GM21423 (cell line): Measurements from ENCODE around the gene NEURL4.
"Not testable (repeated sequence)": the region's sequence is repeated elsewhere in the genome, so short reads cannot be mapped to it uniquely, and the experiment has no call there.

Source experiments
- ATAC-seq: cut with Tn5 transposase; IDR thresholded peaks from one replicate; pipeline ENCODE4 v1.9.1; 2021; ENCODE audit warnings: mild to moderate bottlenecking, moderate library complexity; ENCODE audit not compliant: unreplicated experiment

The NEURL4 gene

GRCh38 chr17:7347630-7348477 is 18.7 kb upstream of the NEURL4 start:
- ATAC-seq, result no peak

GRCh38 chr17:7346761-7347614 is 17.9 kb upstream of the NEURL4 start:
- no peak for ATAC-seq

GRCh38 chr17:7343250-7343649 is 14.1 kb upstream of the NEURL4 start:
- ATAC-seq, result no peak

- no peak for ATAC-seq
These were observed 12.7 kb upstream of the NEURL4 start for GRCh38 chr17:7341842-7342241.

- no peak for ATAC-seq
These were observed 11.0 kb upstream of the NEURL4 start for GRCh38 chr17:7340179-7340578.

GRCh38 chr17:7337600-7337999 is 8.5 kb upstream of the NEURL4 start:
- ATAC-seq, result not testable (repeated sequence)

- ATAC-seq, result peak; percentile 56
These were observed 7.4 kb upstream of the NEURL4 start, which contains the start of gene ACAP1 for GRCh38 chr17:7336240-7337175. ACAP1 (plus strand) TSS chr17:7336529; CDS start chr17:7336735, 206 bp downstream.

- not testable (repeated sequence) for ATAC-seq
These were observed 6.6 kb upstream of the NEURL4 start for GRCh38 chr17:7335765-7336164.

GRCh38 chr17:7334938-7335538 is 5.9 kb upstream of the NEURL4 start:
- ATAC-seq, result no peak

- not testable (repeated sequence) for ATAC-seq
These were observed 3.5 kb upstream of the NEURL4 start for GRCh38 chr17:7332600-7333069.

GRCh38 chr17:7332111-7332510 is 3.0 kb upstream of the NEURL4 start:
- no peak for ATAC-seq

GRCh38 chr17:7330638-7331015 is 1.5 kb upstream of the NEURL4 start:
- no peak for ATAC-seq

GRCh38 chr17:7329997-7330637 is 982 bp upstream of the NEURL4 start:
- ATAC-seq, result peak; percentile 35

- peak; percentile 61 for ATAC-seq
These were observed 350 bp upstream of the NEURL4 start for GRCh38 chr17:7329374-7329996.

- no peak for ATAC-seq
These were observed 1.1 kb downstream of the NEURL4 start for GRCh38 chr17:7328009-7328408.

- ATAC-seq, result no peak
These were observed 1.6 kb downstream of the NEURL4 start for GRCh38 chr17:7327501-7327900.

- no peak for ATAC-seq
These were observed 2.1 kb downstream of the NEURL4 start for GRCh38 chr17:7327056-7327455.

GRCh38 chr17:7326186-7326585 is 2.9 kb downstream of the NEURL4 start:
- no peak for ATAC-seq

- no peak for ATAC-seq
These were observed 4.1 kb downstream of the NEURL4 start for GRCh38 chr17:7325031-7325528.
